ENCODE data around the gene GIGYF2.

- TF ChIP-seq USF1 (IDR thresholded peaks at IDR 0.05) (no peak), RAD21 (IDR thresholded peaks at IDR 0.05; ENCODE audit: low read depth) (no peak), REST (IDR thresholded peaks at IDR 0.05; ENCODE audit: low read depth) (no peak), EP300 (IDR thresholded peaks at IDR 0.05; ENCODE audit: borderline replicate concordance) (no peak), TAF1 (IDR thresholded peaks at IDR 0.05; ENCODE audit: low read depth) (no peak), TEAD4 (IDR thresholded peaks at IDR 0.05) (no peak), NFIC (IDR thresholded peaks at IDR 0.05) (no peak)
Observed at GRCh38 chr2:232800166-232800565, 103.0 kb downstream of the GIGYF2 start.

Measured in Ishikawa (cell line).